Kasumi-1 (cell line): Measurements from ENCODE around the gene CASKIN2.
"Not testable (repeated sequence)": the region's sequence is repeated elsewhere in the genome, so short reads cannot be mapped to it uniquely, and the experiment has no call there.

Experiments
- DNase-seq, 2 experiments: peaks; one replicate each; lab custom pipeline; 2025; lab: John Stamatoyannopoulos, UW

Gene CASKIN2

GRCh38 chr17:75490953-75491649, 24.2 kb downstream of the CASKIN2 start:
- DNase-seq, result peak; percentile 47 to 55

GRCh38 chr17:75490173-75490743, 25.1 kb downstream of the CASKIN2 start:
- DNase-seq, result no peak

- DNase-seq, result no peak
Measured at GRCh38 chr17:75489511-75489955, 25.8 kb downstream of the CASKIN2 start.

GRCh38 chr17:75488693-75489510, 26.4 kb downstream of the CASKIN2 start:
- DNase-seq, result no peak

GRCh38 chr17:75487351-75488070, 27.8 kb downstream of the CASKIN2 start:
- peak; percentile 99 for DNase-seq

GRCh38 chr17:75486951-75487350, 28.4 kb downstream of the CASKIN2 start:
- DNase-seq, result peak in 1 of 2 experiments; percentile 56

GRCh38 chr17:75486151-75486550, 29.2 kb downstream of the CASKIN2 start:
- DNase-seq, result no peak

- no peak for DNase-seq
Measured at GRCh38 chr17:75485688-75486087, 29.6 kb downstream of the CASKIN2 start.

- DNase-seq, result no peak
Measured at GRCh38 chr17:75482098-75482942, 33.0 kb downstream of the CASKIN2 start.

GRCh38 chr17:75481194-75482068, 33.9 kb downstream of the CASKIN2 start:
- no peak for DNase-seq

- no peak for DNase-seq
Measured at GRCh38 chr17:75480281-75480680, 35.1 kb downstream of the CASKIN2 start.

GRCh38 chr17:75478508-75478907, 36.8 kb downstream of the CASKIN2 start:
- no peak for DNase-seq

- DNase-seq, result not testable (repeated sequence)
Measured at GRCh38 chr17:75477490-75477862, 37.9 kb downstream of the CASKIN2 start.

- no peak for DNase-seq
Measured at GRCh38 chr17:75476752-75477489, 38.4 kb downstream of the CASKIN2 start.

- no peak for DNase-seq
Measured at GRCh38 chr17:75476271-75476671, 39.1 kb downstream of the CASKIN2 start.

GRCh38 chr17:75475851-75476250, 39.5 kb downstream of the CASKIN2 start:
- no peak for DNase-seq

- DNase-seq, result no peak
Measured at GRCh38 chr17:75475144-75475835, 40.0 kb downstream of the CASKIN2 start.

GRCh38 chr17:75474736-75475135, 40.6 kb downstream of the CASKIN2 start:
- no peak for DNase-seq

GRCh38 chr17:75473246-75473645, 42.1 kb downstream of the CASKIN2 start:
- no peak for DNase-seq
